H9 (cell line): Measurements from ENCODE around the gene CXCL14. TPM values are rescaled to one million over a fixed set of nuclear protein-coding genes. Genes with fewer than 3 reads are reported as not detected.

Experiments
- DNase-seq: peaks from one replicate; pipeline ENCODE4 v3.0.0-alpha.2; 2017
- H2AFZ ChIP-seq: one replicate; pipeline ENCODE4 v1.6.1; 2013; ENCODE audit warnings: mild to moderate bottlenecking, low read length, control low read depth, moderate library complexity
- H2AK5ac ChIP-seq: 2 replicates; pipeline ENCODE4 v1.6.1; 2013; ENCODE audit warnings: low read length, control low read depth, mixed read lengths; ENCODE audit not compliant: insufficient read length
- H2BK120ac ChIP-seq: one replicate; pipeline ENCODE4 v1.6.1; 2013; ENCODE audit warnings: low read depth, mild to moderate bottlenecking, low read length, control low read depth, inconsistent platforms; ENCODE audit not compliant: poor library complexity, severe bottlenecking
- H2BK12ac ChIP-seq: 2 replicates; pipeline ENCODE4 v1.6.1; 2013; ENCODE audit warnings: low read length, control low read depth, mixed read lengths, low read depth; ENCODE audit not compliant: insufficient read length
- H2BK15ac ChIP-seq: 2 replicates; pipeline ENCODE4 v1.6.1; 2013; ENCODE audit warnings: low read depth, low read length, control low read depth
- H2BK20ac ChIP-seq: one replicate; pipeline ENCODE4 v1.6.1; 2013; ENCODE audit warnings: low read depth, mild to moderate bottlenecking, low read length, control low read depth, inconsistent platforms; ENCODE audit not compliant: poor library complexity, severe bottlenecking
- H2BK5ac ChIP-seq: 2 replicates; pipeline ENCODE4 v1.6.1; 2013; ENCODE audit warnings: low read length, control low read depth, mixed read lengths; ENCODE audit not compliant: insufficient read length
- H3K14ac ChIP-seq: 2 replicates; pipeline ENCODE4 v1.6.1; 2013; ENCODE audit warnings: low read length, control low read depth; ENCODE audit not compliant: insufficient read depth
- H3K18ac ChIP-seq: 2 replicates; pipeline ENCODE4 v1.6.1; 2013; ENCODE audit warnings: low read depth, mild to moderate bottlenecking, mixed read lengths, low read length, control low read depth; ENCODE audit not compliant: insufficient read length
- H3K23ac ChIP-seq: 2 replicates; pipeline ENCODE4 v1.6.1; 2013; ENCODE audit warnings: low read length, control low read depth, mixed read lengths, low read depth; ENCODE audit not compliant: insufficient read length
- H3K23me2 ChIP-seq: 2 replicates; pipeline ENCODE4 v1.6.1; 2013; ENCODE audit warnings: low read depth, mild to moderate bottlenecking, mixed read lengths, low read length, control low read depth; ENCODE audit not compliant: insufficient read length, poor library complexity, severe bottlenecking
- H3K27ac ChIP-seq: 2 replicates; pipeline ENCODE4 v1.5.1; 2013; ENCODE audit warnings: low read length, control low read depth, mixed read lengths, low read depth; ENCODE audit not compliant: insufficient read length
- H3K27me3 ChIP-seq: 2 replicates; pipeline ENCODE4 v1.6.1; 2013; ENCODE audit warnings: low read length, control low read depth, inconsistent platforms; ENCODE audit not compliant: insufficient read depth
- H3K4ac ChIP-seq: 2 replicates; pipeline ENCODE4 v1.6.1; 2013; ENCODE audit warnings: low read depth, mild to moderate bottlenecking, control low read depth, inconsistent platforms, low read length, moderate library complexity
- H3K4me1 ChIP-seq: 2 replicates; pipeline ENCODE4 v1.6.1; 2013; ENCODE audit warnings: low read length, control low read depth, inconsistent platforms; ENCODE audit not compliant: insufficient read depth
- H3K4me2 ChIP-seq: 2 replicates; pipeline ENCODE4 v1.6.1; 2013; ENCODE audit warnings: low read length, control low read depth, mixed read lengths; ENCODE audit not compliant: insufficient read length, insufficient read depth
- H3K56ac ChIP-seq: 2 replicates; pipeline ENCODE4 v1.6.1; 2013; ENCODE audit warnings: low read depth, mild to moderate bottlenecking, mixed read lengths, low read length, control low read depth; ENCODE audit not compliant: insufficient read length
- H3K79me1 ChIP-seq: 2 replicates; pipeline ENCODE4 v1.6.1; 2013; ENCODE audit warnings: low read depth, mild to moderate bottlenecking, moderate library complexity, low read length, control low read depth, inconsistent platforms; ENCODE audit not compliant: insufficient read depth, poor library complexity, severe bottlenecking
- H3K79me2 ChIP-seq: 2 replicates; pipeline ENCODE4 v1.6.1; 2013; ENCODE audit warnings: low read length, control low read depth, inconsistent platforms; ENCODE audit not compliant: insufficient read depth
- H3K9ac ChIP-seq: 2 replicates; pipeline ENCODE4 v1.6.1; 2013; ENCODE audit warnings: low read length, control low read depth, mixed read lengths; ENCODE audit not compliant: insufficient read length; ENCODE audit errors: extremely low read depth
- H3K9me3 ChIP-seq: one replicate; pipeline ENCODE4 v1.6.1; 2013; ENCODE audit warnings: low read depth, low read length, inconsistent platforms; ENCODE audit not compliant: control insufficient read depth
- H3T11ph ChIP-seq: one replicate; pipeline ENCODE4 v1.6.1; 2013; ENCODE audit warnings: mild to moderate bottlenecking, low read length, control low read depth, inconsistent platforms
- H4K20me1 ChIP-seq: one replicate; pipeline ENCODE4 v1.6.1; 2013; ENCODE audit not compliant: control insufficient read depth, insufficient read length, insufficient read depth
- H4K5ac ChIP-seq: 2 replicates; pipeline ENCODE4 v1.6.1; 2013; ENCODE audit warnings: low read depth, mild to moderate bottlenecking, mixed read lengths, low read length, control low read depth; ENCODE audit not compliant: insufficient read length
- H4K8ac ChIP-seq: replicated peaks from 2 replicates; pipeline ENCODE4 v1.6.1; 2013; ENCODE audit warnings: low read length, control low read depth, mixed read lengths, low read depth; ENCODE audit not compliant: insufficient read length
- H4K91ac ChIP-seq: 2 replicates; pipeline ENCODE4 v1.6.1; 2013; ENCODE audit warnings: low read depth, mild to moderate bottlenecking, moderate library complexity, mixed read lengths, low read length, control low read depth; ENCODE audit not compliant: insufficient read length
- H3K27ac Mint-ChIP-seq, 3 experiments: 2 replicates in 2 of 3; 3 replicates in 1 of 3; pipeline ENCODE4 v1.8.0; 2020 to 2021; ENCODE audit warnings: mixed read lengths in 3 of 3, mild to moderate bottlenecking in 1 of 3, moderate library complexity in 1 of 3
- H3K27me3 Mint-ChIP-seq: 2 replicates; pipeline ENCODE4 v1.8.0; 2021; ENCODE audit warnings: low read depth, mild to moderate bottlenecking, moderate library complexity, mixed read lengths
- H3K36me3 Mint-ChIP-seq, 3 experiments: 2 replicates in 2 of 3; 3 replicates in 1 of 3; pipeline ENCODE4 v1.8.0; 2020 to 2021; ENCODE audit warnings: low read depth in 3 of 3, mixed read lengths in 3 of 3; ENCODE audit not compliant: insufficient read depth in 1 of 3
- H3K4me1 Mint-ChIP-seq, 2 experiments: 2 replicates each; pipeline ENCODE4 v1.8.0; 2020; ENCODE audit warnings: mixed read lengths in 2 of 2
- H3K4me3 Mint-ChIP-seq, 2 experiments: 2 replicates in 1 of 2; 3 replicates in 1 of 2; pipeline ENCODE4 v1.8.0; 2020 to 2021; ENCODE audit warnings: mild to moderate bottlenecking in 2 of 2, mixed read lengths in 2 of 2, moderate library complexity in 1 of 2
- H3K9me3 Mint-ChIP-seq, 2 experiments: 2 replicates in 1 of 2; 3 replicates in 1 of 2; pipeline ENCODE4 v1.8.0; 2020; ENCODE audit warnings: mild to moderate bottlenecking in 2 of 2, mixed read lengths in 2 of 2, moderate library complexity in 1 of 2
- CTCF ChIP-seq: fragments of 200-600 bp; sonication (generic); conservative IDR thresholded peaks from 3 replicates; pipeline ENCODE4 v1.8.0; 2021; ENCODE audit warnings: antibody characterized with exemption, mild to moderate bottlenecking
- WGBS: extraction: QIAGEN DNeasy Blood & Tissue Kit; methylation state at CpG from one replicate; pipeline ENCODE4 v1.1.7; 2013; ENCODE audit warnings: missing lambda C conversion rate, low lambda C conversion rate, mixed read lengths; ENCODE audit not compliant: insufficient read length; ENCODE audit errors: extremely low coverage; 5-methylcytosine and 5-hydroxymethylcytosine counted together
- total RNA-seq: library from RNA; stranded (reverse); gene quantifications from 2 replicates; pipeline ENCODE4 v1.2.1, GENCODE V29; 2021

Gene CXCL14
- total RNA-seq, 1 experiment from 2014 or later: 1.1 TPM

DNA sequence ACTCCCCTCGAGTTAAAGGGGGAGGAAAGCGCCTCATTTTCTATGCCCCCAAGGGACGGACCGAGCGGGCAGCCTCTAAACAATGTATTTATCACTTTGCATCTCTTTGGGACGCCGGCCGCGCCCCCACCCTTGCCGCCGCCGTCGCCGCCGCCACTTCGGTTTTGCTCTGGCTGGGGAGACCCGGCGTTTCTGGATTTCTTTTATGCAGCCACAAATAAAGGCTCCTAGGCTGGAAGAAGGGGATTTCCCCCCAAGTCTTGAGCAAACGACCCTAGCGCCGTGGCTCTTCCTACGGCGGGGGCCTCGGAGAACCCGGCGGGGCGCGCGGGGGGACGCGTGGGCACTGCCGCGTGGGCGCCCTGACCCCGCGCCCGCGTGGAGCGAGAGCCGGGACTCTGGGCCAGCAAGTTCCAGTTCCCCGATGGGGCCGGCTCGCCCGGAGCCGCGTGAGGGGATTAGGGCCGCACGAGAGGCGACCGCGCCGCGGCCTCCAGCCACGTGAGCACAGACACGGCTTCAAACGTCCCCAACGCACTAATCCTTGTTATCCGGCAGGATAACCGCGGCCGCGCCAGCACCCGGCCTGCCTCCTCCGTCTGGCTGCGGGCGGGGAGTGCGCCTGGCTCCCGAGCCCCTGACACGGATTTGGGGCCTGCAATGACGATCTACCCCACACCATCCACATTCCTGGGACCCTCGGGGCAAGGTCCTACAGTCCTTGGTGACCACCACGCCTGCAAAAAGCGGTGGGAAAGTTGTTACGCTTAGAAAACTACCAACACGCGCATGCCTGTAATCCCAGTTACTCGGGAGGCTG is 35.1 kb downstream of the CXCL14 start:
- no peak overlapping the region for H3T11ph ChIP-seq
- no peak overlapping the region for H2BK5ac ChIP-seq
- Mint-ChIP-seq H3K4me1 (peaks cover 30 to 46% of the 10 kb centered on the region in 2 experiments), H3K4me3 (peak overlapping the region; percentile 14 to 76; a peak in 4 of 5 replicates), H3K27me3 (peaks cover 99% of the 10 kb centered on the region), H3K9me3 (peaks cover 0 to 4% of the 10 kb centered on the region in 2 experiments; a peak in 4 of 5 replicates), H3K27ac (no peak overlapping the region; a peak in 1 of 7 replicates), H3K36me3 (no peaks in the 10 kb centered on the region; a peak in 1 of 7 replicates)
- peak; percentile 63 for DNase-seq
- H3K9me3 ChIP-seq: no peaks in the 10 kb centered on the region
- H2BK12ac ChIP-seq: no peak overlapping the region
- H3K23ac ChIP-seq: no peak overlapping the region
- WGBS: no CpG with 5 or more reads among the region's 77 CpGs
- H4K91ac ChIP-seq: no peak overlapping the region
- no peaks in the 10 kb centered on the region for H3K79me2 ChIP-seq
- peak overlapping the region; percentile 40 for H3K4me2 ChIP-seq
- H4K8ac ChIP-seq: no peak overlapping the region
- H3K23me2 ChIP-seq: peaks cover 6% of the 10 kb centered on the region
- TF ChIP-seq CTCF: no peak
- H3K18ac ChIP-seq: no peak overlapping the region
- H2AFZ ChIP-seq: no peak overlapping the region
- no peaks in the 10 kb centered on the region for H3K79me1 ChIP-seq
- H2AK5ac ChIP-seq: no peak overlapping the region
- no peak overlapping the region for H2BK15ac ChIP-seq
- no peak overlapping the region for H3K9ac ChIP-seq
- H4K20me1 ChIP-seq: no peaks in the 10 kb centered on the region
- H2BK120ac ChIP-seq: no peak overlapping the region
- H3K27me3 ChIP-seq: peaks cover 96% of the 10 kb centered on the region
- H3K4ac ChIP-seq: no peak overlapping the region
- no peak overlapping the region; the same call in 1 of the 2 replicates for H3K14ac ChIP-seq
- no peak overlapping the region for H2BK20ac ChIP-seq
- no peak overlapping the region for H3K27ac ChIP-seq
- H4K5ac ChIP-seq: no peak overlapping the region
- H3K56ac ChIP-seq: no peak overlapping the region
- H3K4me1 ChIP-seq: no peaks in the 10 kb centered on the region
